ENCODE measurements around the gene ASCC1.
"Not testable (repeated sequence)": the region's sequence is repeated elsewhere in the genome, so short reads cannot be mapped to it uniquely, and the experiment has no call there.

DNA sequence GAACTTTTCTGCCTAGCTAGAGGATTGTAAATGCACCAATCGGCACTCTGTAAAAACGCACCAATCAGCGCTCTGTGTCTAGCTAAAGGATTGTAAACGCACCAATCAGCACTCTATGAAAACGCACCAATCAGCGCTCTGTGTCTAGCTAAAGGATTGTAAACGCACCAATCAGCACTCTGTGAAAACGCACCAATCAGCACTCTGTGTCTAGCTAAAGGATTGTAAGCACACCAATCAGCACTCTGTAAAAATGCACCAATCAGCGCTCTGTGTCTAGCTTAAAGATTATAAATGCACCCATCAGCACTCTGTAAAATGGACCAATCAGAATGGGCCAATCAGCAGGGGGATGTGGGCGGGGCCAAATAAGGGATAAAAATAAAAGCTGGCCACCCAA, 79.9 kb downstream of the ASCC1 start:
- TF ChIP-seq CTCF, POLR2A (IDR thresholded peaks at IDR 0.05): not testable (repeated sequence)
